Vagina (tissue), 2 donors: ENCODE measurements around the gene CAPRIN1. TPM values are rescaled to one million over a fixed set of nuclear protein-coding genes. Genes with fewer than 3 reads are reported as not detected.

ENCODE experiments used
- DNase-seq, 2 donors: peaks; one replicate each; pipeline ENCODE4 v3.0.0-alpha.2; 2017; ENCODE audit errors: extremely low spot score in 2 of 2
- H3K27ac ChIP-seq: fragments of 200-600 bp; sonication (generic); one replicate; pipeline ENCODE4 v1.5.1; 2019
- H3K27me3 ChIP-seq: fragments of 200-600 bp; sonication (generic); one replicate; pipeline ENCODE4 v1.5.1; 2019
- H3K36me3 ChIP-seq, 2 donors: fragments of 200-600 bp; sonication (generic); one replicate each; pipeline ENCODE4 v1.5.1; 2017 to 2019
- H3K4me1 ChIP-seq: fragments of 200-600 bp; sonication (generic); one replicate; pipeline ENCODE4 v1.5.1; 2019
- H3K4me3 ChIP-seq, 2 donors: fragments of 200-600 bp; sonication (generic); 1 replicate in 1 of 2; 2 replicates in 1 of 2; pipeline ENCODE4 v1.5.1; 2016 to 2019
- H3K9me3 ChIP-seq: fragments of 200-600 bp; sonication (generic); one replicate; pipeline ENCODE4 v1.5.1; 2019
- POLR2A ChIP-seq, 2 donors: fragments of 450-650 bp; IDR thresholded peaks; one replicate each; pipeline ENCODE4 v1.6.1; 2017; ENCODE audit warnings: antibody characterized with exemption in 2 of 2, mild to moderate bottlenecking in 2 of 2, moderate library complexity in 2 of 2
- POLR2AphosphoS5 ChIP-seq, 2 donors: sonication (generic); formaldehyde crosslinking; IDR thresholded peaks; one replicate each; pipeline ENCODE4 v1.9.0; 2017; ENCODE audit warnings: antibody characterized with exemption in 2 of 2, mild to moderate bottlenecking in 2 of 2, low read depth in 1 of 2; ENCODE audit not compliant: insufficient read depth in 1 of 2
- intact Hi-C: fragments of 100-400 bp; cut with DNase I; formaldehyde crosslinking; loops from one replicate; pipeline ENCODE4 v1.15.1; 2023
- total RNA-seq: library from RNA; depleted of rRNA; stranded (reverse); fragments of >200 nt; gene quantifications from one replicate; pipeline ENCODE4 v1.2.3, GENCODE V29; 2016
- TF ChIP-seq, protein P1 (sequence below), 3 experiments: fragments of 450-650 bp in 2 of 3; fragments of 200-600 bp in 1 of 3; sonication (generic) in 1 of 3; IDR thresholded peaks; one replicate each; pipeline ENCODE4 v1.5.1; 2017 to 2019; ENCODE audit warnings: antibody characterized with exemption in 3 of 3, mild to moderate bottlenecking in 2 of 3, moderate library complexity in 2 of 3

The CAPRIN1 gene
- total RNA-seq, 1 donor from 2014 or later = 123 TPM

DNA sequence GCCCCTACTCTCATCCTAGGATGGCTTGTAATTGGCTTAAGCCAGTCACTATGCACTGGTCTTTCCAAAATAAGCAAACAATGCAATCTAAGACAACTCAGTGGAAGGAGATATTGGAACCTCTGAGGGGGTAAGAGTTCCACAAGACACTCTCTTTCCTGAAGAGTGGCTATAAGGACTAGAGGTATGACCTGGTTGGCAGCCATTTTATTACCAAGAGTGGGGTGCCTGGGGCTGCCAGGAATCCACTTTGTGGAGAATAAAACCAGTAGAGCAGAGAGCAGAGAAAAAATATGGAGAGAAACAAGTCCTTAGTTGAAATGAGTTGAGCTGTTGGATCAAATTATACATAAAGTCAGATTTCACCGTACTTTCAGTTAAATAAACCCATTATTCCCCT lies 38.8 kb upstream of the CAPRIN1 start:
- no peak overlapping the region for H3K27ac ChIP-seq
- DNase-seq = no peak
- H3K4me3 ChIP-seq = no peak overlapping the region
- TF ChIP-seq POLR2AphosphoS5 (IDR thresholded peaks at IDR 0.05; ENCODE audit: insufficient read depth in 1 of 2, low read depth in 1 of 2) = no peak
- no peaks in the 10 kb centered on the region for H3K36me3 ChIP-seq
- no peaks in the 10 kb centered on the region for H3K4me1 ChIP-seq
- intact Hi-C loops = no loop called here
- H3K27me3 ChIP-seq = no peaks in the 10 kb centered on the region
- no peaks in the 10 kb centered on the region for H3K9me3 ChIP-seq

DNA sequence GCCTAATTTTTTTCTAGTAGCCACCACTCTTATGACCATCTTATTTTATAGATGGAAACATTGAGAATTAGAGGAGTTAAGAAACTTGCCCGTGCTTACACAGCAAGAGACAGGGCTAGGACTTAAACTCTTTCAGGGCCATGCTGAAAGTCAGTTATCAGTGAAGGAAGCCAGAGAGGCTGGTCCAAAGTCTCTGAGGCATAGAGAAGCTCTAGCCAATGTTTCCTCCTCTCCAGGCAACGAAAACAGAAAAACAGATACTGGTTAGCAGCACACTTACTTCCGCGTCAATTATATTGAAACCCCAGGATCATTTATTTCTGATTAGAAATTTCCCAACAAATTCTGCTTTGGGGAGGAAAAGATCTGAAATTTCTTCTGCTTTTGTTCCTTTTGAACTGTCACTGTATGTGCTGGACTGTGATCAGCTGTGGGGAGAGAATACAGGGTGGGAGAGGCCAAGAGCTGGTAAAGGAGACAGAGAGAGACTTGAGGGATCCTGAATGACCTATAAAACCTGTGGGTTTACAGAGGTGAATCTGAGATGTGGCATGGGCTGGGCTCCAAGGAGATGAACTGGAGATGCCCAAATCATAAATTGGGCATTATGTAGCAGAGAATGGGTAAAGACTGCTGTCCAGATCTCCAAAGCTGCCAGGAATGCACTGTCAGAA lies 37.5 kb upstream of the CAPRIN1 start:
- H3K36me3 ChIP-seq = no peaks in the 10 kb centered on the region
- TF ChIP-seq POLR2A (IDR thresholded peaks at IDR 0.05) = no peak
- TF ChIP-seq, protein P1, sequence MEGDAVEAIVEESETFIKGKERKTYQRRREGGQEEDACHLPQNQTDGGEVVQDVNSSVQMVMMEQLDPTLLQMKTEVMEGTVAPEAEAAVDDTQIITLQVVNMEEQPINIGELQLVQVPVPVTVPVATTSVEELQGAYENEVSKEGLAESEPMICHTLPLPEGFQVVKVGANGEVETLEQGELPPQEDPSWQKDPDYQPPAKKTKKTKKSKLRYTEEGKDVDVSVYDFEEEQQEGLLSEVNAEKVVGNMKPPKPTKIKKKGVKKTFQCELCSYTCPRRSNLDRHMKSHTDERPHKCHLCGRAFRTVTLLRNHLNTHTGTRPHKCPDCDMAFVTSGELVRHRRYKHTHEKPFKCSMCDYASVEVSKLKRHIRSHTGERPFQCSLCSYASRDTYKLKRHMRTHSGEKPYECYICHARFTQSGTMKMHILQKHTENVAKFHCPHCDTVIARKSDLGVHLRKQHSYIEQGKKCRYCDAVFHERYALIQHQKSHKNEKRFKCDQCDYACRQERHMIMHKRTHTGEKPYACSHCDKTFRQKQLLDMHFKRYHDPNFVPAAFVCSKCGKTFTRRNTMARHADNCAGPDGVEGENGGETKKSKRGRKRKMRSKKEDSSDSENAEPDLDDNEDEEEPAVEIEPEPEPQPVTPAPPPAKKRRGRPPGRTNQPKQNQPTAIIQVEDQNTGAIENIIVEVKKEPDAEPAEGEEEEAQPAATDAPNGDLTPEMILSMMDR (IDR thresholded peaks at IDR 0.05) = no peak
- TF ChIP-seq POLR2AphosphoS5 (IDR thresholded peaks at IDR 0.05; ENCODE audit: insufficient read depth in 1 of 2, low read depth in 1 of 2) = no peak
- no peak overlapping the region for H3K4me3 ChIP-seq
- H3K27me3 ChIP-seq = no peaks in the 10 kb centered on the region
- no peaks in the 10 kb centered on the region for H3K4me1 ChIP-seq
- no peaks in the 10 kb centered on the region for H3K9me3 ChIP-seq
- DNase-seq = no peak
- no peak overlapping the region for H3K27ac ChIP-seq
- intact Hi-C loops = no loop called here

DNA sequence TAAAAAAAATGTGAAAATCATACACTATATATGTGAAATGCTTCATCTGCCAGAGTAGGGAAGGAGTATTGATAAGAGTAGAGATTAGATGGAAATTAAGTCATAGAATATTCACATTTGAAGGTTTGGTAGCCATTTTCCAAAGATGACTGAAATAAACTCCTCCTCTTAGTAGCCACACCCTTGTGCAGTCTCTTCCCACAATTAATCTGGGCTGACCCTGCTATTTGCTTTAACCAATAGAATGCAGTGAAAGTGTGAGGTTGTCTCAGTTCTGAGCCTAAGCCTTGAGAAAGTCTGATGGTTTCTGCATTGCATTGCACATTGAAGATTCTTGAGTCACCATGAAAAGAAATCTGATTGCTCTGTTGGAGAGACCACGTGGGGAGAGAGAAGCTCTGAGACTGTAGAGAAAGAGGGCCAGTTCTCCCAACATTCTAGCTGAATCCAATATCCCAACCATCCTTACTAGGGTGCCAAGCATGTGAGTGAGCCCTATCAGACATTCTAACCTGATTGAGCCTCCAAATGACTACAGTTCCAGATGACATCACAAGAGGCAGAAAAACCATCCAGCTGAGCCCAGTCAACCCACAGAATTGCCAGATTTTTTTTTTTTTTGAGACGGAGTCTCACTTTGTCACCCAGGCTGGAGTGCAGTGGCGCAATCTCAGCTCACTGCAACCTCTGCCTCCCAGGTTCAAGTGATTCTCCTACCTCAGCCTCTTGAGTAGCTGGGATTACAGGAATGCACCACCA lies 29.4 kb upstream of the CAPRIN1 start:
- no peaks in the 10 kb centered on the region for H3K27me3 ChIP-seq
- intact Hi-C loops = no loop called here
- no peak overlapping the region for H3K27ac ChIP-seq
- H3K9me3 ChIP-seq = no peaks in the 10 kb centered on the region
- no peak overlapping the region for H3K4me3 ChIP-seq
- H3K36me3 ChIP-seq = no peaks in the 10 kb centered on the region
- no peaks in the 10 kb centered on the region for H3K4me1 ChIP-seq
- TF ChIP-seq, protein P1 (IDR thresholded peaks at IDR 0.05) = no peak
- TF ChIP-seq POLR2A (IDR thresholded peaks at IDR 0.05) (no peak), POLR2AphosphoS5 (IDR thresholded peaks at IDR 0.05; ENCODE audit: insufficient read depth in 1 of 2, low read depth in 1 of 2) (no peak)
- DNase-seq = no peak

DNA sequence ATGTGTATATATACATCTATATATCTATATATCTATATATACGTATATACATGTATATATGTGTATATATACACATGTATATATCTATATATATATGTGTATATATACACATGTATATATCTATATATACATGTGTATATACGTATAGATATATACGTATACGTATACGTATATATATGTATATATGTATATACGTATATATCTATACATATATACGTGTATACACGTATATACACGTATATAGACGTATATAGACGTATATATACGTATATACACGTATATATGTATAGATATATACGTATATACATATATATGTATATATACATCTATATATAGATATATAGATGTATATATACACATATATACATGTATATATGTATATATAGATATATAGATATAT lies 25.1 kb upstream of the CAPRIN1 start:
- TF ChIP-seq POLR2AphosphoS5 (IDR thresholded peaks at IDR 0.05; ENCODE audit: insufficient read depth in 1 of 2, low read depth in 1 of 2) (no peak), POLR2A (IDR thresholded peaks at IDR 0.05) (no peak)
- TF ChIP-seq, protein P1 (IDR thresholded peaks at IDR 0.05) = no peak
- Histone ChIP-seq H3K4me3 (no peak overlapping the region), H3K36me3 (no peaks in the 10 kb centered on the region), H3K9me3 (no peaks in the 10 kb centered on the region), H3K27me3 (no peaks in the 10 kb centered on the region), H3K27ac (no peak overlapping the region), H3K4me1 (peaks cover 6% of the 10 kb centered on the region)
- no peak for DNase-seq
- intact Hi-C loops = no loop called here

DNA sequence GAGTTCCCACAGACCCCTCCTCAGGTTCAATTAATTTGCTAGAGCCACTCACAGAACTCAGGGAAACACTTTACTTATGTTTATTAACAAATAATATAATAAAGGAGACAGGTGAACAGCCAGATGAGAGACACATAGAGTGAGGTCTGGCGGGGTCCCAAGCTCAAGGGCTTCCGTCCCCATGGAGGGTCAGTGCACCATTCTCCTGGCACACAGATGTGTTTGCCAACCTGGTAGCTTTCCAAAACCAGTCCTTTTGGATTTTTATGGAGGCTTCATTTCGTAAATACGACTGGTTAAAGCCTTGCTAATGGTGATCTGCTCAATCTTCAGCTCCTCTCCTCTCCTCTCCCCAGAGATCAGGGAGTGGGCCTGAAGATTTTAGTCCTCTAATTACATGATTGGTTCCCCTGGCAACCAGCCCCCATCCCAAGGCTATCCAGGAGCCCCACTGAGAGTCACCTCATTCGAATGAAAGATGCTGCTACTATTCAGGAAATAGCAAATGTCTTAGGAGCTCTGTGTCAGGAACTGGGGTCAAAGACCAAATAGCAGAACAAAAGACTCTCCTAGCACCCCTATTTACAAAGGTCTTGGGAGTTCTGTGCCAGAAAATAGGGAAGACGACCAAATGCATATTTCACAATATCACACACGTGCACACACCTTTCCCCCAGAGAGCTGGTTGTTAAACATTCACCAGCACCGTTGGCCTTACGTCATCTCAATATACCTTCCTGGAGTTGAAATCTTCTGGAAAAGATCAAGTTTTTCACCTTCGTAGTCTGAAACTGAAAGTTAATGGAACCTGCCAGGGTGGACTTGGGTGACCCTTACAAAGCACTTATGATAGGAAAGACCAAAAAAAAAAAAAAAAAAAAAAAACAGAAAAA lies 23.8 kb upstream of the CAPRIN1 start:
- intact Hi-C loops = no loop called here
- Histone ChIP-seq H3K27ac (no peak overlapping the region), H3K36me3 (no peaks in the 10 kb centered on the region), H3K9me3 (no peaks in the 10 kb centered on the region), H3K27me3 (no peaks in the 10 kb centered on the region), H3K4me3 (no peak overlapping the region), H3K4me1 (peaks cover 6% of the 10 kb centered on the region)
- DNase-seq = no peak
- TF ChIP-seq, protein P1 (IDR thresholded peaks at IDR 0.05) = no peak
- TF ChIP-seq POLR2AphosphoS5 (IDR thresholded peaks at IDR 0.05; ENCODE audit: insufficient read depth in 1 of 2, low read depth in 1 of 2) (no peak), POLR2A (IDR thresholded peaks at IDR 0.05) (no peak)
